ENCODE measurements around the gene SLBP. TPM values are rescaled to one million over a fixed set of nuclear protein-coding genes. Genes with fewer than 3 reads are reported as not detected.

SLBP gene
- total RNA-seq, 1 donor from 2014 or later: 28.6 TPM

- DNase-seq (ENCODE audit: low spot score): no peak
Observed at GRCh38 chr4:1749370-1749769, 37.3 kb upstream of the SLBP start.

- peak; percentile 65 for DNase-seq (ENCODE audit: low spot score)
Observed at GRCh38 chr4:1748465-1748995, 36.4 kb upstream of the SLBP start.

GRCh38 chr4:1747603-1747967, 35.5 kb upstream of the SLBP start:
- no peak for DNase-seq (ENCODE audit: low spot score)

GRCh38 chr4:1746919-1747602, 34.9 kb upstream of the SLBP start:
- no peak for DNase-seq (ENCODE audit: low spot score)

GRCh38 chr4:1746265-1746691, 34.2 kb upstream of the SLBP start:
- peak; percentile 47 for DNase-seq (ENCODE audit: low spot score)

- DNase-seq (ENCODE audit: low spot score): no peak
Observed at GRCh38 chr4:1745697-1746096, 33.6 kb upstream of the SLBP start.

GRCh38 chr4:1745165-1745564, 33.0 kb upstream of the SLBP start:
- DNase-seq (ENCODE audit: low spot score): no peak

GRCh38 chr4:1744552-1744951, 32.4 kb upstream of the SLBP start:
- no peak for DNase-seq (ENCODE audit: low spot score)

- no peak for DNase-seq (ENCODE audit: low spot score)
Observed at GRCh38 chr4:1743975-1744374, 31.9 kb upstream of the SLBP start.

GRCh38 chr4:1743551-1743950, 31.4 kb upstream of the SLBP start:
- DNase-seq (ENCODE audit: low spot score): no peak

GRCh38 chr4:1741208-1741607, 29.1 kb upstream of the SLBP start:
- DNase-seq (ENCODE audit: low spot score): no peak

- no peak for DNase-seq (ENCODE audit: low spot score)
Observed at GRCh38 chr4:1740021-1740545, 28.0 kb upstream of the SLBP start.

- no peak for DNase-seq (ENCODE audit: low spot score)
Observed at GRCh38 chr4:1739358-1739757, 27.2 kb upstream of the SLBP start.

- no peak for DNase-seq (ENCODE audit: low spot score)
Observed at GRCh38 chr4:1738410-1738809, 26.3 kb upstream of the SLBP start.

- no peak for DNase-seq (ENCODE audit: low spot score)
Observed at GRCh38 chr4:1737666-1738065, 25.5 kb upstream of the SLBP start.

GRCh38 chr4:1736812-1737211, 24.7 kb upstream of the SLBP start:
- DNase-seq (ENCODE audit: low spot score): no peak

- DNase-seq (ENCODE audit: low spot score): no peak
Observed at GRCh38 chr4:1735215-1735614, 23.1 kb upstream of the SLBP start.

GRCh38 chr4:1732911-1733310, 20.8 kb upstream of the SLBP start:
- DNase-seq (ENCODE audit: low spot score): no peak

- no peak for DNase-seq (ENCODE audit: low spot score)
Observed at GRCh38 chr4:1731180-1731579, 19.1 kb upstream of the SLBP start.

GRCh38 chr4:1730532-1731135, 18.5 kb upstream of the SLBP start:
- DNase-seq (ENCODE audit: low spot score): no peak

- no peak for DNase-seq (ENCODE audit: low spot score)
Observed at GRCh38 chr4:1728061-1728980, 16.2 kb upstream of the SLBP start.
